H1 (cell line): ENCODE results near the gene BTBD9.

Experiments
- SIN3A ChIP-seq, 2 experiments: IDR thresholded peaks in 1 of 2; conservative IDR thresholded peaks in 1 of 2; 2 replicates each; pipeline ENCODE4 v1.6.1; 2011 to 2012; ENCODE audit warnings: low read length in 2 of 2, improper control_type of control experiment in 1 of 2, low read depth in 1 of 2, mild to moderate bottlenecking in 1 of 2
- TAF7 ChIP-seq: optimal IDR thresholded peaks from 2 replicates; pipeline ENCODE3; 2011; ENCODE audit warnings: low read depth, mild to moderate bottlenecking, inconsistent platforms, low read length, moderate library complexity, borderline replicate concordance
- TF ChIP-seq, protein P1 (sequence below), 3 experiments: IDR thresholded peaks; 1 replicate in 2 of 3; 2 replicates in 1 of 3; pipeline versions ENCODE4 v1.5.1 to v1.6.1; 2011; ENCODE audit warnings: low read length in 3 of 3, mild to moderate bottlenecking in 3 of 3, inconsistent platforms in 2 of 3, low read depth in 1 of 3, moderate library complexity in 1 of 3; ENCODE audit not compliant: insufficient read depth in 1 of 3; ENCODE audit errors: control extremely low read depth in 1 of 3

- TF ChIP-seq, protein P1, sequence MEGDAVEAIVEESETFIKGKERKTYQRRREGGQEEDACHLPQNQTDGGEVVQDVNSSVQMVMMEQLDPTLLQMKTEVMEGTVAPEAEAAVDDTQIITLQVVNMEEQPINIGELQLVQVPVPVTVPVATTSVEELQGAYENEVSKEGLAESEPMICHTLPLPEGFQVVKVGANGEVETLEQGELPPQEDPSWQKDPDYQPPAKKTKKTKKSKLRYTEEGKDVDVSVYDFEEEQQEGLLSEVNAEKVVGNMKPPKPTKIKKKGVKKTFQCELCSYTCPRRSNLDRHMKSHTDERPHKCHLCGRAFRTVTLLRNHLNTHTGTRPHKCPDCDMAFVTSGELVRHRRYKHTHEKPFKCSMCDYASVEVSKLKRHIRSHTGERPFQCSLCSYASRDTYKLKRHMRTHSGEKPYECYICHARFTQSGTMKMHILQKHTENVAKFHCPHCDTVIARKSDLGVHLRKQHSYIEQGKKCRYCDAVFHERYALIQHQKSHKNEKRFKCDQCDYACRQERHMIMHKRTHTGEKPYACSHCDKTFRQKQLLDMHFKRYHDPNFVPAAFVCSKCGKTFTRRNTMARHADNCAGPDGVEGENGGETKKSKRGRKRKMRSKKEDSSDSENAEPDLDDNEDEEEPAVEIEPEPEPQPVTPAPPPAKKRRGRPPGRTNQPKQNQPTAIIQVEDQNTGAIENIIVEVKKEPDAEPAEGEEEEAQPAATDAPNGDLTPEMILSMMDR (IDR thresholded peaks at IDR 0.05; ENCODE audit: control extremely low read depth in 1 of 3, insufficient read depth in 1 of 3, low read depth in 1 of 3, low read length in 3 of 3) = no peak
- TF ChIP-seq SIN3A (conservative IDR thresholded peaks at IDR 0.05 in 1 of 2, IDR thresholded peaks at IDR 0.05 in 1 of 2; ENCODE audit: low read depth in 1 of 2, low read length in 2 of 2) (no peak), TAF7 (no peak)
These were observed 375.1 kb downstream of the BTBD9 start for GRCh38 chr6:38264605-38265004.
